Measurements from ENCODE around the gene ASS1.

ASS1 gene

GRCh38 chr9:130537346-130538050, 92.7 kb downstream of the ASS1 start:
- DNase-seq = no peak

DNA sequence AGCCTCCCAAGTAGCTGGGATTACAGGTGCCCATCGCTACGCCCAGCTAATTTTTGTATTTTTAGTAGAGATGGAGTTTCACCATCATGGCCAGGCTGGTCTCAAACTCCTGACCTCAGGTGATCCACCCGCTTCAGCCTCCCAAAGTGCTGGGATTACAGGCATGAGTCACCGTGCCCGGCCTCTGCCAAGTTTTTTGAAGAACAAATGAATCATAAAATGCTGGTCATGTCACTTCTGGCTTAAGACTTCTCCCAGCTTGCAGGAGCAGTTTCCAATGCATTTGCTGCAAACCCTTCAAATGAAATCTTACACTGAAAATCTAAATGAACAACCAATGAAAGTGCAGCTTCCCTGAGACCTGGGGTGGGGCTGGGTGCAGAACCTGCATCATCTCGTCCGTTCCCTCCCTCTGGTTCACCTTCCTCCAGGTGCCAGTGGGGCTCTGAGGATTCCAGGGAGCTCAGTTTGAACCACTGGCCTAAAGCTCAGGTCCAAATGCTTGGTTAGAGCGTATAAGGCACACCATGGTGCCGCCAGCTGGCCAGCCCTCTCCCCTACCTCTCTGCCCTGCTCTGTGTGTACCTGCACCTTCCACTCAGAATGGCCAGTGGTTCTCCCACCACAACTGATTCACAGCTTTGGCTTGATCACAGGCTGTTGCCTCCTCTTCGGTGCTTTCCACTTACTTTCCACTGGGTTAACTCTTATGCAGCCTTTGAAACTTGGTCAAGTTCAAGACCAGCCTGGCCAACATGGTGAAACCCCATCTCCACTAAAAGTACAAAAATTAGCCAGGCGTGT, 94.9 kb downstream of the ASS1 start:
- no peak for DNase-seq

GRCh38 chr9:130541533-130541932, 96.8 kb downstream of the ASS1 start:
- no peak for DNase-seq

DNA sequence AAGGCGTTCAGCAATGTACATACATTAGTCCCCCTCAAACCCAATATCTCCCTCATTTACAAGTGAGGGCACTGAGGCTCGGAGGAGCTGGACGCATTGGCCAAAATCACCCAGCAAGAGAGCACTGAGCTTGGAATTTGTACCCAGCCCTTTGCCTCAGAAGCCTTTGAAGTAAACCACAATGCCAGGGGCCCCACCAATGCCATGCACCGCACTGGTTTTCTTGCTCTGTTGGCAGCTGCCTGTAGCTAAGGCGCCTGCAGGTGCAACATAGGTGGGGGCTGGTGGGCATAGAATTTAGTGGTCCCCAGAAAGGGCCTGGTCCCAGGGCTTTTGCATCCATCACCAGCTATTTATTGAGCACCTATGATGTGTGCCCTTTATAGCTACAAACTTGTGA, 97.3 kb downstream of the ASS1 start:
- DNase-seq = no peak

DNA sequence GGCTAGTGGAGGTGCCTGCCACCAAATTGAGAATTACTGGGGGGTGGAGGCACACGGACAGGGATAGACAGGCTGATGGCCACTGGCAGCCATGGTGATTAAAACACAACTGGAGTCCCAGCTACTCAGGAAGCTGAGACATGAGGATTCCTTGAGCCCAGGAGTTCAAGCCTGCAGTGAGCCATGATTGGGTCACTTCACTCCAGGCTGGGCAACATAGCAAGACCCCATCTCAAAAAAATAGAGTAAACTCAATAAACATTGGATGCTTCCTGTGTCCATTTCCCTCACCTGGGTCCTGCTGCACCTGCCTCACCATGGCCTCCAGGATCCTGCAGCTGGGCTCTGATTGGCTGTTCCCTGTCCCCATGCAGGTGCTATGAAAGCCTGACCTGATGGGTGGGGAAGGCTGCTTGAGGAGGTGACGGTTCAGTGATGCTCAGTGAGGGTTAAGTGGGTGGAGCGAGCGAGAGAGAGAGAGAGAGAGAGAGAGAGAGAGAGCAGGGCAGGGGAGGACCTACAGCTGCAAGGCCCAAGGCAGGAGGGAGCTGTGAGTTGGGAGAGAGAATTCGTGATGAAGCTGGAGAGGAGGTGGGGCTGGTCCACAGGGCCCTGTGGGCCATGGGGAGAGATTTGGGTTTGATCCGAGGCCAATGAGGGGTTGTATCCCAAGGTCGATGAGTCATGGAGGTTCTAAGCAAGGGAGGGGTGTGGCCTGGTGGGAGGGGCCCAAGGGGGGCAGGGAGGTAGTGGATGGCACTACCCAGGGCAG, 97.9 kb downstream of the ASS1 start:
- DNase-seq = no peak

DNA sequence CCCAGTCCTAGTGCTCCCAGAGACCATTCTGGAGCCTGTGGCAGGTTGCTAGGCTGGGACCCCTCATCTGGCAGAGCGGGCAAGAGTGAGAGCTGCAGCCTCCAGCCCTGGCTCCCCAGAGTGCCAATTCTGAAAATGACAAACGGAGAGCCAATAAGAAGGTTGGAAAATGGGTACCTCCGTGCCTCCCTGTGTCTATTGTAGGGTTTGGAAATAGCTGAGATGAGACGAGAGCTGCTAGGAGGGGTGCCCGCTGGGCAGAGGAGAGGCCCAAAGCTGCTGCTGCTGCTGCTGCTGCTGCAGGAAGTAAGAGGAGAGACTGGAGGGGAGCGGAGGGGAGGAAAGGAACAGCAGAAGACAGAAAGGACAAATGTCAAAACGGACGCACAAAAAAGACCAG, 98.6 kb downstream of the ASS1 start:
- no peak for DNase-seq

DNA sequence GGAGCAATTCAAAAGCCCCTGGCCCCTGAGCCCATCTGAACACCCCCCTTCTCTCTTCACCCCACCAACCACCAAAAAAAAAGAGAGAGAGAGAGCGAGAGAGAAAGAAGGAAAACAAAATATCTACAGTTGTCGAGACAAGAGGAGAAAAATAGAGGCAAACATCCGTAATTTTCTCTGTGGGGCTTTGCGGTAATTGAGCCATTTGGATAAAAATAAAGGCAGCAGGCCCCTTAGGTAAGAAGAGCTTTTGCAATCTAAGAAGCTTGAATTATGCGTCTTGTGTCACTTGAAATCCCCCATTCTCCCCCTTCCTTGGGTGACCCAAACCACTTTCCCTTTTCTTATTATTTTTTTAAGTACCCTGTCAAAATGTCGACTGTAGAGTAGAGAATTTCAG, 99.1 kb downstream of the ASS1 start:
- DNase-seq = no peak

- no peak for DNase-seq
These were observed 99.6 kb downstream of the ASS1 start for GRCh38 chr9:130544364-130544763.

- DNase-seq = no peak
These were observed 103.3 kb downstream of the ASS1 start for GRCh38 chr9:130548103-130548502.

GRCh38 chr9:130549093-130549735, 104.5 kb downstream of the ASS1 start:
- DNase-seq = no peak

All from NCI-H526 treated with DMSO at 0.1 percent for 48 hours (cell line).